HL-60 (cell line): Measurements from ENCODE around the gene DIP2B.

Source experiments
- GABPA ChIP-seq: IDR thresholded peaks from 2 replicates; pipeline ENCODE4 v1.6.1; 2012; ENCODE audit warnings: low read depth
- POLR2AphosphoS5 ChIP-seq: IDR thresholded peaks from 2 replicates; pipeline ENCODE4 v1.6.1; 2012; ENCODE audit warnings: low read depth
- SPI1 ChIP-seq: IDR thresholded peaks from 2 replicates; pipeline ENCODE4 v1.6.1; 2012; ENCODE audit warnings: low read depth, mild to moderate bottlenecking, borderline replicate concordance
- TF ChIP-seq, protein P1 (sequence below): IDR thresholded peaks from one replicate; pipeline ENCODE4 v1.5.1; 2011; ENCODE audit warnings: low read length, control low read depth, inconsistent platforms; ENCODE audit not compliant: insufficient read depth
- TF ChIP-seq, protein P2 (sequence below): IDR thresholded peaks from 2 replicates; pipeline ENCODE4 v1.6.1; 2012; ENCODE audit warnings: low read depth; ENCODE audit not compliant: insufficient replicate concordance

GRCh38 chr12:50533971-50534370 is 29.2 kb downstream of the DIP2B start:
- TF ChIP-seq POLR2AphosphoS5 (no peak), SPI1 (no peak), GABPA (no peak)
- TF ChIP-seq, protein P1, sequence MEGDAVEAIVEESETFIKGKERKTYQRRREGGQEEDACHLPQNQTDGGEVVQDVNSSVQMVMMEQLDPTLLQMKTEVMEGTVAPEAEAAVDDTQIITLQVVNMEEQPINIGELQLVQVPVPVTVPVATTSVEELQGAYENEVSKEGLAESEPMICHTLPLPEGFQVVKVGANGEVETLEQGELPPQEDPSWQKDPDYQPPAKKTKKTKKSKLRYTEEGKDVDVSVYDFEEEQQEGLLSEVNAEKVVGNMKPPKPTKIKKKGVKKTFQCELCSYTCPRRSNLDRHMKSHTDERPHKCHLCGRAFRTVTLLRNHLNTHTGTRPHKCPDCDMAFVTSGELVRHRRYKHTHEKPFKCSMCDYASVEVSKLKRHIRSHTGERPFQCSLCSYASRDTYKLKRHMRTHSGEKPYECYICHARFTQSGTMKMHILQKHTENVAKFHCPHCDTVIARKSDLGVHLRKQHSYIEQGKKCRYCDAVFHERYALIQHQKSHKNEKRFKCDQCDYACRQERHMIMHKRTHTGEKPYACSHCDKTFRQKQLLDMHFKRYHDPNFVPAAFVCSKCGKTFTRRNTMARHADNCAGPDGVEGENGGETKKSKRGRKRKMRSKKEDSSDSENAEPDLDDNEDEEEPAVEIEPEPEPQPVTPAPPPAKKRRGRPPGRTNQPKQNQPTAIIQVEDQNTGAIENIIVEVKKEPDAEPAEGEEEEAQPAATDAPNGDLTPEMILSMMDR, result no peak
- TF ChIP-seq, protein P2, sequence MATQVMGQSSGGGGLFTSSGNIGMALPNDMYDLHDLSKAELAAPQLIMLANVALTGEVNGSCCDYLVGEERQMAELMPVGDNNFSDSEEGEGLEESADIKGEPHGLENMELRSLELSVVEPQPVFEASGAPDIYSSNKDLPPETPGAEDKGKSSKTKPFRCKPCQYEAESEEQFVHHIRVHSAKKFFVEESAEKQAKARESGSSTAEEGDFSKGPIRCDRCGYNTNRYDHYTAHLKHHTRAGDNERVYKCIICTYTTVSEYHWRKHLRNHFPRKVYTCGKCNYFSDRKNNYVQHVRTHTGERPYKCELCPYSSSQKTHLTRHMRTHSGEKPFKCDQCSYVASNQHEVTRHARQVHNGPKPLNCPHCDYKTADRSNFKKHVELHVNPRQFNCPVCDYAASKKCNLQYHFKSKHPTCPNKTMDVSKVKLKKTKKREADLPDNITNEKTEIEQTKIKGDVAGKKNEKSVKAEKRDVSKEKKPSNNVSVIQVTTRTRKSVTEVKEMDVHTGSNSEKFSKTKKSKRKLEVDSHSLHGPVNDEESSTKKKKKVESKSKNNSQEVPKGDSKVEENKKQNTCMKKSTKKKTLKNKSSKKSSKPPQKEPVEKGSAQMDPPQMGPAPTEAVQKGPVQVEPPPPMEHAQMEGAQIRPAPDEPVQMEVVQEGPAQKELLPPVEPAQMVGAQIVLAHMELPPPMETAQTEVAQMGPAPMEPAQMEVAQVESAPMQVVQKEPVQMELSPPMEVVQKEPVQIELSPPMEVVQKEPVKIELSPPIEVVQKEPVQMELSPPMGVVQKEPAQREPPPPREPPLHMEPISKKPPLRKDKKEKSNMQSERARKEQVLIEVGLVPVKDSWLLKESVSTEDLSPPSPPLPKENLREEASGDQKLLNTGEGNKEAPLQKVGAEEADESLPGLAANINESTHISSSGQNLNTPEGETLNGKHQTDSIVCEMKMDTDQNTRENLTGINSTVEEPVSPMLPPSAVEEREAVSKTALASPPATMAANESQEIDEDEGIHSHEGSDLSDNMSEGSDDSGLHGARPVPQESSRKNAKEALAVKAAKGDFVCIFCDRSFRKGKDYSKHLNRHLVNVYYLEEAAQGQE, result no peak
